ENCODE results near the gene PPDPF. TPM values are rescaled to one million over a fixed set of nuclear protein-coding genes. Genes with fewer than 3 reads are reported as not detected.

The PPDPF gene
- total RNA-seq, 1 donor from 2014 or later: 21.9 TPM

DNA sequence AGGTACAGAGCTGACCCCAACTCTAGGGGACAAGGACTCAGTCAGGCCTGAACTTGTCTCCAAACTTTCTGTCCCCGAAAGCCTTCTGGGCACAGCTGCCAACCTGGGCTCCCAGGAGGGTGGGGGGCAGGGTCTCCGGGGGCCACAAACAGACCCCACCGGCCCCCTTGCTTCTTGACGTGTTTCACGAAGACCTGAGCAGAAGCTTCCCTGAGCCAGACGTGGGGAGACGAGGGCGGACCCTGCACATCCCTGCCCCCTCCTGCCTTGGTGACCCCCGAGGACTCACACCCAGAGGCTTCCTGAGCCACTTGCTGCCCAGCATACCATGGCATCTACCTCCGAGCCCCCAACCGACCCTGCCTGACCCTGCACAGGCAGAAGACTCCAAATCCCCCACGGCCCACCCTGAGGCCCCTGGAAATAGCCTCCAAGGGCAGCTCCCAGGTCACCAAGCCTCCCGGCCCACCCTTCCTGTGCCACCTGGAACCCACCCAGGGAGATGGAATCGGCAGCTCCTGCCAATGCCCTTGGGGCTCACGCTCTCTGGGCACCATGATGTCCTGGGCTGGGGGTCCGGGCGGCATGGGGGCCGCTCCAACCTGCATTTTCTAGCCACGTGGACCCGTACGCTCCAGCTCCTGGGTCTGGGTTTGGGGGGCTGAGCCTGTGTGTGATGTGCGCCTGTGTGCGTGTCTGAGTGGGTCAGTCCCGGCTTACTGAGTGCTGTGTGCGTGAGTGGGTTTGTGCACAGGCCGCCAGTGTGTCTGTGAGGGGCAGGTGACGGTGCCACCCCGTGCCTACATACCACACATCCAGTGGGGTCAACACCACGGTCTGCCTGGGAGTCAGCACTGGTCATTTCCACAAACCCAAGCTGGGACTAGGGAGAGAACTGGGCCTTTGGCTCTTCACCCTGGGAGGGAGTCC lies 19.1 kb downstream of the PPDPF start:
- no peaks in the 10 kb centered on the region for H3K27me3 ChIP-seq (ENCODE audit: control insufficient read depth, insufficient read depth, low read length)
- H3K4me3 ChIP-seq (ENCODE audit: low read depth, low read length): no peak overlapping the region
- TF ChIP-seq, protein P1, sequence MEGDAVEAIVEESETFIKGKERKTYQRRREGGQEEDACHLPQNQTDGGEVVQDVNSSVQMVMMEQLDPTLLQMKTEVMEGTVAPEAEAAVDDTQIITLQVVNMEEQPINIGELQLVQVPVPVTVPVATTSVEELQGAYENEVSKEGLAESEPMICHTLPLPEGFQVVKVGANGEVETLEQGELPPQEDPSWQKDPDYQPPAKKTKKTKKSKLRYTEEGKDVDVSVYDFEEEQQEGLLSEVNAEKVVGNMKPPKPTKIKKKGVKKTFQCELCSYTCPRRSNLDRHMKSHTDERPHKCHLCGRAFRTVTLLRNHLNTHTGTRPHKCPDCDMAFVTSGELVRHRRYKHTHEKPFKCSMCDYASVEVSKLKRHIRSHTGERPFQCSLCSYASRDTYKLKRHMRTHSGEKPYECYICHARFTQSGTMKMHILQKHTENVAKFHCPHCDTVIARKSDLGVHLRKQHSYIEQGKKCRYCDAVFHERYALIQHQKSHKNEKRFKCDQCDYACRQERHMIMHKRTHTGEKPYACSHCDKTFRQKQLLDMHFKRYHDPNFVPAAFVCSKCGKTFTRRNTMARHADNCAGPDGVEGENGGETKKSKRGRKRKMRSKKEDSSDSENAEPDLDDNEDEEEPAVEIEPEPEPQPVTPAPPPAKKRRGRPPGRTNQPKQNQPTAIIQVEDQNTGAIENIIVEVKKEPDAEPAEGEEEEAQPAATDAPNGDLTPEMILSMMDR (IDR thresholded peaks at IDR 0.05; ENCODE audit: insufficient read depth, low read length, severe bottlenecking): no peak
- FAIRE-seq: no peak
- DNase-seq (ENCODE audit: low read depth): no peak
- no peaks in the 10 kb centered on the region for H3K36me3 ChIP-seq (ENCODE audit: control insufficient read depth, insufficient read depth, low read length)

DNA sequence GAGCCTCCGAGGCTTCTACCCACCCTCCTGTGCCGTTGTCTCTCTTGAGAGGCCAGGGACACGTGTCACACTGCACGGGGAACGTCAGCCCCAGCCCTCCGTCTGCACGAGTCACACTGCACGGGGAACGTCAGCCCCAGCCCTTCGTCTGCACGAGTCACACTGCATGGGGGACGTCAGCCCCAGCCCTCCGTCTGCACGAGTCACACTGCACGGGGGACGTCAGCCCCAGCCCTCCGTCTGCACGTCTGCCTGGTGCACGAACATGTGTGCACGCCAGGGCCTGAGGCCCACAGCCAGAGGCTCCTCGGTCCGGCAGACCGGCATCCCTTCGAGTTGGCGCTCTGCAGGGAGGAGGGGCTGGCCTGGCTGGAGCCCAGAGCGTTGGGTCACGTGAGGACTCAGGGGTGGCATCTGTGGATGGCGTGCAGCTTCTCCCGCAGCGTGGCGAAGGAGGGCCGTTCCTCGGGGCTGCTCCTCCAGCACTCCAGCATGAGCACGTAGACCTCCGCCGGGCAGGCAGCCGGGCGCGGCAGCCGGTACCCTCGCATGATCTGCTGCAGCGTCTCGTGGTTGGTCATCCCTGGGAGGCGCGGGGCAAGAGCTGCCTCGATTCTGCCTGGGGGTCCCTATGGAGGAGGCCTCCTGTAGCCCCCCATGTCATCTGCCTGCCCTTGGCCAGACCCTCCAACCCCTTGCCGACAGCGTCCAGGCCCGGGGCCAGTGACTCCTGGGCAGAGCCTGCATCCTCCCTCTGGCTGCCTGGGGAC lies 20.0 kb downstream of the PPDPF start:
- H3K27me3 ChIP-seq (ENCODE audit: control insufficient read depth, insufficient read depth, low read length): no peaks in the 10 kb centered on the region

DNA sequence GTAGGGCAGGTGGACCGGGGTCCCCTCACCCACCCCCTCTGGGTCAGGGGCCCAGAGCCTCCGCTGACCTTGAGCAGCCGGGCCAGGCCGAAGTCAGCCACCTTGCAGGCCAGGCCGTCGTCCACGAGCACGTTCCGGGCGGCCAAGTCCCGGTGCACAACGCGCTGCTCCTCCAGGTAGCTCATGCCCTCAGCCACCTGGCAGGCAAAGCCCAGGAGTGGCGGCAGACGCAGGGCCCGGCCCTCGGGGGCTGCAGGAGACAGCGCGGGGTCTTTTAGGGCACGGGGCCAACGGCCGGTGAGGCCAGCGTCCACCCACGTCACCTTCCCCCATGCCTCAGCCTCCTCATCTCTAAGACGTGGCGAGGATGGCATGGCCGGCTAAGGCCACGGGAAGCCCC lies 20.8 kb downstream of the PPDPF start:
- FAIRE-seq (no peak), DNase-seq (ENCODE audit: low read depth) (no peak)
- TF ChIP-seq, protein P1 (IDR thresholded peaks at IDR 0.05; ENCODE audit: insufficient read depth, low read length, severe bottlenecking): no peak
- H3K4me3 ChIP-seq (ENCODE audit: low read depth, low read length): no peak overlapping the region
- H3K36me3 ChIP-seq (ENCODE audit: control insufficient read depth, insufficient read depth, low read length): no peaks in the 10 kb centered on the region
- no peaks in the 10 kb centered on the region for H3K27me3 ChIP-seq (ENCODE audit: control insufficient read depth, insufficient read depth, low read length)

More for the DNA sequence above, 20.0 kb downstream of the PPDPF start:
- FAIRE-seq (no peak), DNase-seq (ENCODE audit: low read depth) (no peak)
- Histone ChIP-seq H3K36me3 (ENCODE audit: control insufficient read depth, insufficient read depth, low read length) (no peaks in the 10 kb centered on the region), H3K4me3 (ENCODE audit: low read depth, low read length) (no peak overlapping the region)
- TF ChIP-seq, protein P1 (IDR thresholded peaks at IDR 0.05; ENCODE audit: insufficient read depth, low read length, severe bottlenecking): no peak

DNA sequence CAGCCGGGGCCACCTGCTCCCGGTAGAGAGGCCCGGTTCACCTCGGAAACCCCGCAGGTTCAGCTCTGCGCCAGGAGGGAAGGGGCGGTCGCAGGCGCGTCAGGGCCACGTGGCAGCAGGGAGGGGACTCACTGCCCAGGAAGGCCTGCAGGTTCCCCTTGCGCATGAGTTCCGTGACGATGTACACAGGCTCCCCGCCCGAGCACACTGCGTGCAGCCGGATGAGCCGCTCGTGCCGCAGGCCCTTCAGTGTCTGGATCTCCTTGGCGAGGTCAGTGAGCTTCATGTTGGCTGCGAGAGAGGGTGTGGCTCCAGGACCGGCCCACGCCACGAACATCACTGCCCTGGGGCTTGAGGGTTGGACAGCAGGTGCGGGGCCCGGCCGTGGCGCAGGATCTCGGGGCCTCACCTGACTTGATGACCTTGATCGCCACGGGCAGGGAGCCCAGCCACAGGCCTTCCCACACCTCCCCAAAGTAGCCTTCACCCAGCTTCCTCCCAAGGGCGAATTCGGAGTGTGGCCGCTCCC lies 21.5 kb downstream of the PPDPF start:
- Histone ChIP-seq H3K4me3 (ENCODE audit: low read depth, low read length) (no peak overlapping the region), H3K27me3 (ENCODE audit: control insufficient read depth, insufficient read depth, low read length) (no peaks in the 10 kb centered on the region), H3K36me3 (ENCODE audit: control insufficient read depth, insufficient read depth, low read length) (no peaks in the 10 kb centered on the region)
- TF ChIP-seq, protein P1 (IDR thresholded peaks at IDR 0.05; ENCODE audit: insufficient read depth, low read length, severe bottlenecking): no peak
- DNase-seq (ENCODE audit: low read depth) (no peak), FAIRE-seq (no peak)

DNA sequence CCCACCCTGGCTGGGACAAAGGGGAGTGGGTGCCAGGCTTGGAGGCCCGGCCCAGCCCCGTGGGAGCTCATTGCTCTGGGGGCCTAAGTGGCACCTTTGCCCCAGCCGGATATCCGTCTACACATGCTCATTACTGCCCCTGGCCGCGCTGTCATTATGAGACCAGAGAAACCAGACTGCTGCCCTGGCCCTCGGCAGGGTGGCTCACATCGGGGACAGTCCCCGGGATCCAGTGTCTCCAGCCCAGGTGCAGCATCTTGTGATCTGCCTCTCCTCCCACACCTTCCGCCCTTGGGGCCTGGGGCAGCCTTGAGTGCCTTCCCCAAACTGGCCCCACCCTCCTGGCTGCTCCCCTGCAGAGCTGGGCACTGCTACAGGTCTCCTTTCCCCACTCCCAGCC lies 22.1 kb downstream of the PPDPF start:
- Histone ChIP-seq H3K36me3 (ENCODE audit: control insufficient read depth, insufficient read depth, low read length) (no peaks in the 10 kb centered on the region), H3K4me3 (ENCODE audit: low read depth, low read length) (no peak overlapping the region), H3K27me3 (ENCODE audit: control insufficient read depth, insufficient read depth, low read length) (no peaks in the 10 kb centered on the region)
- DNase-seq (ENCODE audit: low read depth): no peak
- TF ChIP-seq, protein P1 (IDR thresholded peaks at IDR 0.05; ENCODE audit: insufficient read depth, low read length, severe bottlenecking): no peak
- FAIRE-seq: no peak
